Medulla oblongata (tissue), 1 donor: ENCODE data around the gene CALML5.
"Not testable (repeated sequence)": the region's sequence is repeated elsewhere in the genome, so short reads cannot be mapped to it uniquely, and the experiment has no call there.

Source experiments
- DNase-seq: peaks from one replicate; pipeline ENCODE4 v3.0.0-alpha.2; 2015; ENCODE audit errors: extremely low spot score

The CALML5 gene

GRCh38 chr10:5482016-5482415, 17.4 kb downstream of the CALML5 start:
- DNase-seq, result no peak

GRCh38 chr10:5481121-5481520, 18.2 kb downstream of the CALML5 start:
- no peak for DNase-seq

GRCh38 chr10:5480162-5480941, 19.0 kb downstream of the CALML5 start:
- no peak for DNase-seq

- no peak for DNase-seq
Observed at GRCh38 chr10:5479481-5480161, 19.7 kb downstream of the CALML5 start.

- DNase-seq, result no peak
Observed at GRCh38 chr10:5478694-5479305, 20.6 kb downstream of the CALML5 start.

GRCh38 chr10:5477948-5478693, 21.2 kb downstream of the CALML5 start:
- DNase-seq, result no peak

GRCh38 chr10:5476918-5477525, 22.3 kb downstream of the CALML5 start:
- no peak for DNase-seq

GRCh38 chr10:5475974-5476807, 23.2 kb downstream of the CALML5 start:
- not testable (repeated sequence) for DNase-seq

GRCh38 chr10:5475088-5475487, 24.3 kb downstream of the CALML5 start:
- DNase-seq, result not testable (repeated sequence)

- not testable (repeated sequence) for DNase-seq
Observed at GRCh38 chr10:5474642-5475041, 24.7 kb downstream of the CALML5 start.

- DNase-seq, result no peak
Observed at GRCh38 chr10:5470062-5470751, 29.2 kb downstream of the CALML5 start.

GRCh38 chr10:5469353-5470061, 29.9 kb downstream of the CALML5 start:
- DNase-seq, result no peak

- DNase-seq, result no peak
Observed at GRCh38 chr10:5468262-5469106, 30.9 kb downstream of the CALML5 start.

GRCh38 chr10:5467634-5468255, 31.6 kb downstream of the CALML5 start:
- DNase-seq, result no peak

- no peak for DNase-seq
Observed at GRCh38 chr10:5467207-5467535, 32.2 kb downstream of the CALML5 start.

GRCh38 chr10:5466451-5467206, 32.7 kb downstream of the CALML5 start:
- DNase-seq, result no peak

GRCh38 chr10:5465976-5466450, 33.4 kb downstream of the CALML5 start:
- no peak for DNase-seq
